ENCODE results near the gene SARDH. TPM values are rescaled to one million over a fixed set of nuclear protein-coding genes. Genes with fewer than 3 reads are reported as not detected.

The SARDH gene
- total and polyA plus RNA-seq, 9 of the 15 experiments (the other 6 are each of a cell fraction or from before 2014, with no cell fraction given) = 0.14 TPM; not detected in 8

DNA sequence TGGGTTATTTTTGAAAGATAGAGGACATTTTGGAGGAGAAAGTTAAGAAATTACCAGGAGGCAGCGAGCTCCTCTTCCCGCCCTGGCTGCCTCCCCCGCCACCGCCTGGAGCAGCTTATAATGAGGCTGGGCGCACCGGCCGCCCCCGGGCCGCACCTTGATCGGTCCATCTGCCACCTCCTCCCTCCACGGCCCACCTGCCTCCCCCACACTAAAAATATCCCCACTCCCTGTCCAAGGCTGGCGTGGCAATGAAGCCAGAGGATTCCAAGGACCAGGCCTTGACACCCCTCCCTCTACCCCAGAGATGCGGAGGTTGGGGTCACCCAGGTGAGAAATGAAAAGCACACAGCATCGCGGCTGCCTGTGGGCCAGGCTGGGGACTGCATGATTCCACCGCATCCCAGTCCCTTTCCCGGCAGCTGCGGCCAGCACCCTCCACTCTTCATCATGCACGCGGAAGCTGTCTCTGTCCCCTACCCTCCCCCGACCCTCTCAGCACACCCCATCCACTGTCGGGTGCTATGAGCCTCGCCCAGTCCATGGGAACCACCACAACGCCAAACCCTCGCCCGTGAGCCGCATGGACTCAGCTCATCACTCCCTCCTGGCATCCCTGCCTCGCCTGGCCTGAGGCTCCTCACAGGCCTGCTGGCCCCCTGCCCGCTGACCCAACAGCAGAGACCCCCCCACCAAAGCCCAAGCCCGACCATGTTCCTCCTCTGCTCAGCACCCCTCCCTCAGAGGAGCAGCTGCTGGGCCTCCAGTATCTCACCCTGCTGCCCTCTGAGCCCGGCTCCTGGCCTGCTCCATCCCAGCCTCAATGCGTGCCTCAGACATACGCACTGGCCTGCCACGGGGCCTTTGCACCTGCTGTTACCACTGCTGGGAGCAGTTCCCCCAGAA, 50.0 kb downstream of the SARDH start (continued):
- TF ChIP-seq RBM17 (IDR thresholded peaks at IDR 0.05; ENCODE audit: borderline replicate concordance, low read depth, low read length) (no peak), SUPT5H (IDR thresholded peaks at IDR 0.05) (no peak), MBD2 (IDR thresholded peaks at IDR 0.05; ENCODE audit: borderline replicate concordance, low read depth) (no peak)
- TF ChIP-seq, protein P1, sequence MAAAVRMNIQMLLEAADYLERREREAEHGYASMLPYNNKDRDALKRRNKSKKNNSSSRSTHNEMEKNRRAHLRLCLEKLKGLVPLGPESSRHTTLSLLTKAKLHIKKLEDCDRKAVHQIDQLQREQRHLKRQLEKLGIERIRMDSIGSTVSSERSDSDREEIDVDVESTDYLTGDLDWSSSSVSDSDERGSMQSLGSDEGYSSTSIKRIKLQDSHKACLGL (CRISPR knock-in tag; IDR thresholded peaks at IDR 0.05; ENCODE audit: borderline replicate concordance, poor library complexity, severe bottlenecking) = no peak

DNA sequence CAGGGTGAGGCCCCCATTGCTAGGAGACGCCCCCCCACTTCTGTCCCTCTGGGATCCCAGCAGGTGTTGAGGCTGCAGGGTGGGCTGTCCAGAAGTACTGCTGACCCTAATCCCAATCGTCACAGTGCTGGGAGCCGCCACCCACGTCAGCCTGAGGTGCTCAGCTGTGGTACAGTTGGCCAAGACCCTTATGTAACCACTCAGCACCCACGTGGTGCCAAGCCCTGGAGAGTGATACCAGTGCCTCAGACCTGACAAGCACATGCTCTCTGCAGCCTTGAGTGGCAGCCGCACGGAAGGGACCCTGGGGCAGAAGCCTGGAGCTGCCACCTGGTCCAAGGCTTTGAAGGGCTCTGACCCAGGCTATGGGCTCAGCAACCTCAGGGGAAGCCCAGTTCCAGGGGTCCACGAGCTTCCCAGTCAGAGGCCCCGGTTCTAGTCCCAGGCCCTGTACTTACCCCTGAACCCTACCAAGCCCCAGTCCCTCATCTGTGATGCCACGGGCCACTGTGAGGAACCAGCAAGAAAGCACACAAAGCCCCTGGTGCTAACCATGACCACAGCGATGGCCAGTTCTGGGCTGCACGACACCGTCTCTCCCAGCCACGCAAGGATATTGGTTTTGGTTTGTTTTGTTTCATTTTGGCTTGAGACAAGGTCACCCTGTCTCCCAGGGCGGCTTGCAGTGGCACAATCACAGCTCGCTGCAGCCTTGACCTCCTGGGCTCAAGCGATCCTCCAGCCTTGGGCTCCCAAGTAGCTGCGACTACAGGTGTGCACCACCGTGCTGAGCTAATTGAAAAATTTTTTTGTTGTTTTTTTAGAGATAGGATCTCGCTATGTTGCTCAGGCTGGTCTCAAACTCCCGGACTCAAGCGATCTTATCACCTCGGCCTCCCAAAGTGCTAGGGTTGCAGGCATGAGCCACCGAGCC, 51.2 kb downstream of the SARDH start:
- Histone ChIP-seq H3K79me2 (ENCODE audit: control insufficient read depth, insufficient read depth, low read length) (no peaks in the 10 kb centered on the region), H4K20me1 (replicated peaks; ENCODE audit: control insufficient read depth, insufficient read depth, low read length) (peaks cover 7% of the 10 kb centered on the region; the same call in 1 of the 2 replicates), H3K9me1 (ENCODE audit: control insufficient read depth, insufficient read depth, low read length) (no peaks in the 10 kb centered on the region), H2AFZ (ENCODE audit: low read depth, low read length) (no peak overlapping the region), H3K36me3 (ENCODE audit: control insufficient read depth, insufficient read depth, low read length) (no peaks in the 10 kb centered on the region), H3K4me1 (replicated peaks in 1 of 2; ENCODE audit: control insufficient read depth in 2 of 2, insufficient read depth in 2 of 2, low read length in 2 of 2) (no peaks in the 10 kb centered on the region; a peak in 1 of 5 replicates), H3K27me3 (ENCODE audit: control insufficient read depth in 2 of 2, insufficient read depth in 2 of 2, low read length in 2 of 2) (peaks cover 16 to 90% of the 10 kb centered on the region in 2 experiments; a peak in 4 of 5 replicates), H3K9ac (ENCODE audit: insufficient read depth in 1 of 2, low read depth in 2 of 2, low read length in 2 of 2) (no peak overlapping the region), H3K4me2 (ENCODE audit: insufficient read depth, low read length) (no peak overlapping the region), H3K27ac (ENCODE audit: extremely low read depth, low read depth, low read length) (no peak overlapping the region), H3K9me3 (replicated peaks; ENCODE audit: control insufficient read depth, insufficient read depth, low read depth, low read length) (no peaks in the 10 kb centered on the region), H3K4me3 (no peak overlapping the region)
- no TSS peak for BruUV-seq (replicated peaks)
- WGBS (ENCODE audit: insufficient coverage, low coverage, missing lambda C conversion rate) = under 1% methylated on average over 23 of the region's 24 CpGs
- CTCF ChIA-PET (ENCODE audit: low intra/inter-chr PET ratio) = no interaction called here
- POLR2A ChIA-PET = no interaction called here
- ATAC-seq = no peak
- intact Hi-C loops (cut with micrococcal nuclease) (no loop called here), in situ Hi-C loops (cut with MboI) (no loop called here)
- TF ChIP-seq ZEB2 (IDR thresholded peaks at IDR 0.05) (no peak), RBFOX2 (IDR thresholded peaks at IDR 0.05; ENCODE audit: low read depth, low read length) (no peak), ZNF217 (CRISPR knock-in tag; IDR thresholded peaks at IDR 0.05) (no peak), ZNF253 (CRISPR knock-in tag; conservative IDR thresholded peaks at IDR 0.05) (no peak), XRCC3 (IDR thresholded peaks at IDR 0.05) (no peak), ZNF175 (CRISPR knock-in tag; IDR thresholded peaks at IDR 0.05; ENCODE audit: low read depth) (no peak), NR1H2 (CRISPR knock-in tag; IDR thresholded peaks at IDR 0.05) (no peak), RBM25 (IDR thresholded peaks at IDR 0.05; ENCODE audit: low read depth, low read length, severe bottlenecking) (no peak), FOXJ2 (tag; IDR thresholded peaks at IDR 0.05) (no peak), PRMT5 (CRISPR knock-in tag; IDR thresholded peaks at IDR 0.05) (no peak), MCM2 (IDR thresholded peaks at IDR 0.05; ENCODE audit: low read depth) (no peak), RHOXF2B (CRISPR knock-in tag; conservative IDR thresholded peaks at IDR 0.05) (no peak)
- no peak for FAIRE-seq
- no peak for DNase-seq (ENCODE audit: extremely low read depth in 1 of 4, low spot score in 3 of 4)
